DND-41 (cell line): Measurements from ENCODE around the gene CCDC106.

Experiments used
- ATAC-seq: fragments of 200-7000 bp; cut with Tn5 transposase; 3 replicates; pipeline ENCODE4 v1.9.1; 2021; ENCODE audit warnings: low read depth; ENCODE audit not compliant: insufficient read depth
- DNase-seq: peaks from one replicate; pipeline ENCODE4 v3.0.0-alpha.2; 2020
- H2AFZ ChIP-seq: 2 replicates; pipeline ENCODE4 v1.6.0; 2012; ENCODE audit warnings: low read depth, low read length
- H3K27ac ChIP-seq: 2 replicates; pipeline ENCODE4 v1.5.1; 2012; ENCODE audit warnings: low read length, inconsistent platforms
- H3K27me3 ChIP-seq: fragments of 200-600 bp; sonication (generic); 2 replicates; pipeline ENCODE4 v1.6.0; 2012; ENCODE audit warnings: low read length, mild to moderate bottlenecking, inconsistent platforms; ENCODE audit not compliant: insufficient read depth, poor library complexity
- H3K36me3 ChIP-seq: 2 replicates; pipeline ENCODE4 v1.5.1; 2012; ENCODE audit warnings: low read length, inconsistent platforms; ENCODE audit not compliant: insufficient read depth
- H3K4me1 ChIP-seq: 2 replicates; pipeline ENCODE4 v1.5.1; 2012; ENCODE audit warnings: mild to moderate bottlenecking, low read length; ENCODE audit not compliant: insufficient read depth
- H3K4me2 ChIP-seq: 2 replicates; pipeline ENCODE4 v1.6.0; 2012; ENCODE audit warnings: mild to moderate bottlenecking, moderate library complexity, low read length, inconsistent platforms; ENCODE audit not compliant: insufficient read depth
- H3K4me3 ChIP-seq, 2 experiments: fragments of 200-600 bp in 1 of 2; shearing (Covaris generic) in 1 of 2; 2 replicates each; pipeline ENCODE4 v1.5.1; 2012 to 2016; ENCODE audit warnings: inconsistent platforms in 2 of 2, low read length in 2 of 2, mild to moderate bottlenecking in 2 of 2, low read depth in 1 of 2, moderate library complexity in 1 of 2
- H3K79me2 ChIP-seq: 2 replicates; pipeline ENCODE4 v1.6.0; 2012; ENCODE audit warnings: low read length, inconsistent platforms; ENCODE audit not compliant: insufficient read depth
- H3K9ac ChIP-seq: 2 replicates; pipeline ENCODE4 v1.6.0; 2012; ENCODE audit warnings: low read depth, mild to moderate bottlenecking, inconsistent platforms, low read length, moderate library complexity
- H3K9me3 ChIP-seq: 2 replicates; pipeline ENCODE4 v1.5.1; 2012; ENCODE audit warnings: low read length, moderate library complexity, mild to moderate bottlenecking, inconsistent platforms; ENCODE audit not compliant: insufficient read depth, severe bottlenecking
- H4K20me1 ChIP-seq: 2 replicates; pipeline ENCODE4 v1.6.0; 2012; ENCODE audit warnings: low read length; ENCODE audit not compliant: insufficient read depth
- EZH2 ChIP-seq: IDR thresholded peaks from 3 replicates; pipeline ENCODE4 v1.6.1; 2012; ENCODE audit warnings: borderline replicate concordance, low read depth, mild to moderate bottlenecking, moderate library complexity, low read length, inconsistent platforms; ENCODE audit not compliant: severe bottlenecking
- TF ChIP-seq, protein P1 (sequence below): IDR thresholded peaks from 2 replicates; pipeline ENCODE4 v1.5.1; 2012; ENCODE audit warnings: borderline replicate concordance, low read length, moderate library complexity, mild to moderate bottlenecking; ENCODE audit not compliant: poor library complexity, severe bottlenecking; ENCODE audit errors: extremely low read depth

The CCDC106 gene

DNA sequence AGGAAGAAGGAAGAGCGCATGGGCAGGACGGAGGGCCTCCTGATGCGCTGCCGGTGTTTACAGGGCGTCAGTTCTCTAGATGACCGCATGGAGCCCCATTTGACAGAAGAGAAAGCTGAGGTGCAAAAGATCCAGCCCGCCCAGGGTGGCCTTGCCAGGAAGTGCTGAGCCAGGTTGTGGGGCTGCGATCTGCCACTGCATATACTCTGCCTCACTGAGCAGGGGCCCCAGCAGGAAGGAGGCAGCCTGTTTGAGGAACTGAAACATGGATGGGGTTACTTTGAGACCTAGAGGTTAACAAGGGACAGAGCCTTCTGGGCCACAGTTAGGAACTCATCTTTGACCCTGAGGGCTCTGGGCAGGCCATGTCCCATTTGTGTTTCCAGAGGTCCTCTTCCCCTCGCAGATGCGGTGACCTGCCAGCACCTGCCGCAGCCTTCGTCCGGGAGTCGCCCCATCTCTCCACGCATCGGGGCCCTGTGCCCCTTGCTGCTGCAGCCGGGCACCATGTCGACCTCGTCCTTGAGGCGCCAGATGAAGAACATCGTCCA lies 30.2 kb downstream of the CCDC106 start:
- no peaks in the 10 kb centered on the region for H3K9me3 ChIP-seq
- H2AFZ ChIP-seq: no peak overlapping the region
- no peaks in the 10 kb centered on the region for H3K27me3 ChIP-seq
- peak overlapping the region; percentile 5; the same call in 1 of the 2 replicates for H3K4me2 ChIP-seq
- no peak for ATAC-seq
- no peak for TF ChIP-seq EZH2
- TF ChIP-seq, protein P1, sequence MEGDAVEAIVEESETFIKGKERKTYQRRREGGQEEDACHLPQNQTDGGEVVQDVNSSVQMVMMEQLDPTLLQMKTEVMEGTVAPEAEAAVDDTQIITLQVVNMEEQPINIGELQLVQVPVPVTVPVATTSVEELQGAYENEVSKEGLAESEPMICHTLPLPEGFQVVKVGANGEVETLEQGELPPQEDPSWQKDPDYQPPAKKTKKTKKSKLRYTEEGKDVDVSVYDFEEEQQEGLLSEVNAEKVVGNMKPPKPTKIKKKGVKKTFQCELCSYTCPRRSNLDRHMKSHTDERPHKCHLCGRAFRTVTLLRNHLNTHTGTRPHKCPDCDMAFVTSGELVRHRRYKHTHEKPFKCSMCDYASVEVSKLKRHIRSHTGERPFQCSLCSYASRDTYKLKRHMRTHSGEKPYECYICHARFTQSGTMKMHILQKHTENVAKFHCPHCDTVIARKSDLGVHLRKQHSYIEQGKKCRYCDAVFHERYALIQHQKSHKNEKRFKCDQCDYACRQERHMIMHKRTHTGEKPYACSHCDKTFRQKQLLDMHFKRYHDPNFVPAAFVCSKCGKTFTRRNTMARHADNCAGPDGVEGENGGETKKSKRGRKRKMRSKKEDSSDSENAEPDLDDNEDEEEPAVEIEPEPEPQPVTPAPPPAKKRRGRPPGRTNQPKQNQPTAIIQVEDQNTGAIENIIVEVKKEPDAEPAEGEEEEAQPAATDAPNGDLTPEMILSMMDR: no peak
- H3K4me1 ChIP-seq: peaks cover 42% of the 10 kb centered on the region
- H3K9ac ChIP-seq: peak overlapping the region; percentile 10; the same call in 1 of the 2 replicates
- DNase-seq: no peak
- H3K27ac ChIP-seq: no peak overlapping the region
- peaks cover 68% of the 10 kb centered on the region for H3K36me3 ChIP-seq
- peaks cover 62% of the 10 kb centered on the region for H4K20me1 ChIP-seq
- peaks cover 81% of the 10 kb centered on the region for H3K79me2 ChIP-seq
- H3K4me3 ChIP-seq: no peak overlapping the region

DNA sequence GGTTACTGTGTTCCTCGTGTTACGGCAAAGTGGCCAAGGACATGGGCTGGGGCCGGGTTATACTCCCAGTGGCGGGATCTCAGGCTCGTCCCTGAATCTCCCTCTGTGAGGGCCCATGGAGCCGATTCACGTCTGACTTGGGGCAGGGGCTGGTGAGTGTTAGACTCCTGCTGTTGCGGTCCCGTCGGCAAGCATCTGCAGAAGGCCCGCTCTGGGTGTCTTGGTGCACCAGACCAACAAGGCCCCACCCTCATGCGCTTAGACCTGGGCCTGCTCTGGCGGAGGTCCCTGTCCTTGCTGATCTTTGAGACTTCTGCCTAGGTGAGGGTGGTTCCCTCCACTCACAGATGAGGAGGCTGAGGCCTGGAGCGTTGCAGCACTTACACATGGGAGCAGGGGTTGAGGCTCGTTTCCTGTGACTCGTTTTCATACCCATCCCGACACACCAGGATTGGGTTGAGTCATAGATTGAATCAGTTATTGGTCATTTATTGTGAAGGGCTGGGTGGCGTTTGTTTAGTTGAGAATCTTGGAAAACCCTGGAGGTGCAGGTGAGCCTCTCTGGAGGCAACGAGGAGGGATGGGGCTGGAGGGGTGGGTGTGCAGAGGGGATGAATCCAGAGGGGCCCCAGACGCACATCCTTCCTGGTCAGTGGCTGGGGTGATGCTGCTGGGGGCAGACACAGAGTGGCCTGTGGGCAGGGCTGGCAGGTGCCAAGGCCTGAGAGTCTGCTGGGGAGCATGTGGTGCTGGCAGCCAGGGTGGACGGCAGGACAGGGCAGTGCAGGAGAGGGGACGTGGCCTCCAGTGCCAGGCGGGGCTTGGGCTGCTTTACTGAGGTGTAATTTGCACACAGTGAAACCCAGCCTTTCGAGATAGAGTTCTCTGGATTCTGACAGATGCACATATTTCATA lies 31.6 kb downstream of the CCDC106 start:
- Histone ChIP-seq H3K79me2 (peaks cover 83% of the 10 kb centered on the region), H3K36me3 (peaks cover 76% of the 10 kb centered on the region), H4K20me1 (peaks cover 64% of the 10 kb centered on the region), H3K27ac (no peak overlapping the region), H3K4me1 (peaks cover 30% of the 10 kb centered on the region), H3K9me3 (no peaks in the 10 kb centered on the region), H3K9ac (0 out of 2 replicates have a peak overlapping the region, but pooled peaks have one; percentile 13), H3K4me3 (no peak overlapping the region), H3K4me2 (no peak overlapping the region), H2AFZ (no peak overlapping the region), H3K27me3 (no peaks in the 10 kb centered on the region)
- no peak for DNase-seq
- TF ChIP-seq EZH2: no peak
- TF ChIP-seq, protein P1: no peak
- no peak for ATAC-seq

DNA sequence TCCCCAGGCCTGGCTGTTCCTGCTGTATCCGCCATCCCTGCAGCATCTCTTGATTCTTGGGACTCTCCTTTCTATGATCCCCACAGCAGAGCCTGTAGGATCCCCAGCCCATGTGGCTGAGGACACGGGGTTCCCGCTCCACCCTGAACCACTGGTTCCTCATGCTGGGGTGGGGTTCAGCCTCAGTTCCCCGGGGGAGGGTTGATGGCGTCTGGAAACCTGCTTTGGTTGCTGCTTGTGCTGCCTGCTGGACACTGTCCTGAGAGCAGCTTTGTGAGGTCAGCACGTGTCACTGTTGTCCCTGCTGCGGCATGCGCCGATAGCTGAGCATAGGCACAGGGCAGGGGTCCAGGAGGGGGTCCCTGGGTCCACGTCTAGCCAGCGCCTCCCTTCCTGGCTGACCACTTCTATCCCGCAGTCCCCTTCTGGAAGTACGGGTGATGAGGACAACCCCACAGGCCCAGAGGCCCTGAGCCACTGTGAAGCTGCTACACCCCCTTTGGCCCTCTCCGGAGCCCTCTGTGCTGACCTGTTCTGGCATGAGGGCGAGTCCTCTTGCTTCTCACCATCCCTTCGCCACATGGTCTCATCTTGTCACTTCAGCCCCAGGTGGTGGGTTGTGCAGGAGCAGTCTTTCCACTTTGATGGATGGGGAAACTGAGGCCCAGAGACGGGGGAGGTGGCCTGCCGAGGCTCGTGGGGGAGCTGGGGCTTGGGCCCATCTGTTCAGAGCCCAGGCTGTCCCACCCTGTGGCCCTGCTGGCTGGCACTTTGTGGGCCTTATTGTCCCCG lies 32.5 kb downstream of the CCDC106 start:
- Histone ChIP-seq H3K27me3 (no peaks in the 10 kb centered on the region), H3K4me1 (peaks cover 27% of the 10 kb centered on the region), H4K20me1 (peaks cover 71% of the 10 kb centered on the region), H3K4me3 (no peak overlapping the region), H3K79me2 (peaks cover 87% of the 10 kb centered on the region), H3K27ac (no peak overlapping the region), H3K9ac (no peak overlapping the region), H3K9me3 (no peaks in the 10 kb centered on the region), H2AFZ (no peak overlapping the region), H3K4me2 (no peak overlapping the region), H3K36me3 (peaks cover 85% of the 10 kb centered on the region)
- ATAC-seq (no peak), DNase-seq (no peak)
- TF ChIP-seq, protein P1: no peak
